HL-60/S4 treated with phorbol 12-myristate 13-acetate at 8.2 ng/mL for 4 days and 3 days (cell line): ENCODE data around the gene CDHR3.

Source experiments
- in situ Hi-C: fragments of 300-500 bp; cut with MboI; formaldehyde crosslinking; loops from 2 replicates; pipeline ENCODE4 v1.15.0; 2022; ENCODE audit warnings: low sequenced_read_pairs

Gene CDHR3

GRCh38 chr7:106080300-106080987 lies 117.4 kb downstream of the CDHR3 start:
- in situ Hi-C loops: no loop called here

GRCh38 chr7:106082087-106082854 lies 119.2 kb downstream of the CDHR3 start:
- in situ Hi-C loops: no loop called here
